Mammary epithelial cell (primary cell): ENCODE results near the gene GSDMA.

Experiments used
- CTCF ChIP-seq, 2 donors: IDR thresholded peaks in 1 of 2; conservative IDR thresholded peaks in 1 of 2; 2 replicates each; pipeline ENCODE4 v1.5.1; 2011 to 2012; ENCODE audit warnings: inconsistent platforms in 2 of 2, low read length in 2 of 2, mild to moderate bottlenecking in 2 of 2, control low read depth in 1 of 2, low read depth in 1 of 2; ENCODE audit not compliant: insufficient read depth in 1 of 2; ENCODE audit errors: extremely low read depth in 1 of 2
- EZH2 ChIP-seq: IDR thresholded peaks from 2 replicates; pipeline ENCODE4 v1.6.1; 2012; ENCODE audit warnings: low read length, inconsistent platforms, borderline replicate concordance

DNA sequence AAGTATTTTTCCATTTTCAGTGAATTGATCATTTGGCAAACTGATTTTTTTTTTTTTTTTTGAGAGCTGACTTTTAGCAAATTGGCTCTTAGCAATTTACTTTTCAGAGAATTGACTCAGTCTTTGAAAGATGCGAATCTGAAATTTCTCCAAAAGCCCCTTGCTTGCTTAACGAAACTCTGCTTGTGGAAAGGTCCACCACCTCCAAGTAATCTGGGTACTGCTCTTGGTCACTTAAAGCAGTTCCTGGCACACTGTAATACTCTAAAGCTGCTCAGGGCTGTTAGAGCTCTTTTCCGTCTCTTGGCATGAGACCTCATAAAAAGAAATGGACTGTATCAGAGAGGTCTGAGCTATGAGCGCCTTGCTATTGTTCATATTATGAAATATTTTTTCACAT is 47.2 kb upstream of the GSDMA start:
- TF ChIP-seq CTCF (conservative IDR thresholded peaks at IDR 0.05 in 1 of 2, IDR thresholded peaks at IDR 0.05 in 1 of 2; ENCODE audit: extremely low read depth in 1 of 2, insufficient read depth in 1 of 2, low read depth in 1 of 2, low read length in 2 of 2) (no peak), EZH2 (no peak)
